Measurements from ENCODE around the gene KPNB1.
A peak's percentile ranks its signal among the peaks of the same experiment; 100 is the strongest.

Gene KPNB1

DNA sequence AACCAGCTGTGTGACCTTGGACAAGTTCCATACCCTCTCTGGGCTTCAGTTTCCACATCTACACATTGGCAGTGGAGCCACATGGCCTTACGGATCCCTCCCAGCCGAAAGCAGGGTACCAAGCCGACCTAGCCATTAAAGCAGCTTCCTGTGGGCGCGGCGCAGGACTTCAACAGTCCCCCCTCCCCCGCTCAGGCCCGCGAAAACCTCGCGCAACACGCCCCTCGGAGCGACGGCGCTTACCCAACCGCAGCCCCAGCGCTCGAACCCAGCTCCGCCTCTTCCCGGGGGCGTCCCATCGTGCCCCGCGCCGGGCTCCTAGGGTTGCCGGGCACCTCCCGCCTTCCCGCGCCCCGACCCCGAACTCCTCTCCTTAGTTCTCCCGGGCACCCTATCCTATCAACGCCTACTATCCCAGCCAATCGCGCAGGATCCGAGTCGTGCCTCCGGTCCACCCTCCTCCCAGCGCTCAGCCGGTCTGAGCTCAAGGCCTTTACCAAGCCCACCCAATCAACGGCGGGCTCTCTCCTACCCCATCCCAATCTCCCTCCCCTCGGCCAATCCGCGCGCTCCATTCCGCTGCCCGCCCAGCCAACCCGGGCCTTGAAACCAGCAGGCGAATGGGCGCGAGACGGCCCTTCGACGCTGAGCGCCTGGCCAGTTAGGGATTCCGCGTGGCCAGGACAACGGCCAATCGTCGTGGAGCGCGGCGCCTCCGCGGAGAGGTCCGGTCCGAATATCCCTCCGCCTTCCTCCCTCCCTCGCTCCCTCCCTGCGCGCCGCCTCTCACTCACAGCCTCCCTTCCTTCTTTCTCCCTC, at the start of gene KPNB1:
KPNB1 (plus strand) TSS at position 767 of the 819 bp plus-strand sequence. CDS start 326 bp downstream, outside the sequence.
- DNase-seq: peak; percentile 100

DNA sequence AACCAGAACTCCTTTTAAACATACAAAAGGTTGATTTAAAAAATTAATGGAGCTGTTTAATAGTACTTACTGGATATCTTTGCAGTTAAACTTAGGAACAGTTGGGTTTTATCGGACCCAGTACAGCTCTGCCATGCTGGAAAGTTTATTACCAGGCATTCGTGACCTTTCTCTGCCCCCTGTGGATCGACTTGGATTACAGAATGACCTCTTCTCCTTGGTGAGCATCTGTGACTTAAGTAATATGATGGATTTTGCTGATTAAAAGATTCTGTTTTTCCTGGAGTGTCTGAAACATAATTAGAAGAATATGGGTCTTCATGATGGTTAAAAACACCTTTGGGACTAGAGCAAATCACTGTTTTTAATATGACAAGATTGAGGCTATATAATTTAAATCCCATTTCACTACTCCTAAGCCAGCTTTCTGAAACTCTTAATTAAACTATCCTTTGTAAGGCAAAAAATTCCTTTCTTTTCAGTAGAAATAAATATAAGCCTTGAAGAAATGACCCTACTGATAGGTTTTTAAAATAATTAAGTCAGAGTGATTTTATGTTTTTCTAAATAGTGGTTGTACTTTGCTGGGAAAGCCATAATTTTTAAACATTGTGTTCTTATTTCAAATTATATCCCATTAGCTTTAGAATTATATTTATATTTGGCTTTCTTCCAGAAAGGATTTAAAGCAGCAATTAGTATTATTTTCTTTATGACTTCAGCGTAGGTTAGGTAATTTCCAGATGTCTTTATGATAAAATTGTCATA, 45.7 kb upstream of the KPNB1 start:
- DNase-seq: no peak

DNA sequence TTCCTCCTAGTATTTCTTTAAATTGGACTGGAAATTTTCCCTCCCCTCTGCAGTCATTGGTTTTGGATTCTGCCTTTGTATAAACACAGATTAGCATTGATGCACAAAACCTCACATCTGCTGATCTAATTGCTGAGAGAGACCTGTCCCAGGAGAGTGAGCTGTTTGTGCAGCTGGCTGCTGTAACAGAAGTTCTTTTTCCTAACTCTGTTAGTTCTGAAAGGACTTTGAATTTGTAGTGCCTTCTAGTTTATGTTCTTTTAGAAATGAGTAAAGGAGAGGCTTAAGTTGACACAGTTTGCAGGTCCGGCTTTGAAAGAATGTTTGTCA, 45.2 kb upstream of the KPNB1 start:
- DNase-seq: no peak

GRCh38 chr17:47605011-47605410, 44.7 kb upstream of the KPNB1 start:
- no peak for DNase-seq

DNA sequence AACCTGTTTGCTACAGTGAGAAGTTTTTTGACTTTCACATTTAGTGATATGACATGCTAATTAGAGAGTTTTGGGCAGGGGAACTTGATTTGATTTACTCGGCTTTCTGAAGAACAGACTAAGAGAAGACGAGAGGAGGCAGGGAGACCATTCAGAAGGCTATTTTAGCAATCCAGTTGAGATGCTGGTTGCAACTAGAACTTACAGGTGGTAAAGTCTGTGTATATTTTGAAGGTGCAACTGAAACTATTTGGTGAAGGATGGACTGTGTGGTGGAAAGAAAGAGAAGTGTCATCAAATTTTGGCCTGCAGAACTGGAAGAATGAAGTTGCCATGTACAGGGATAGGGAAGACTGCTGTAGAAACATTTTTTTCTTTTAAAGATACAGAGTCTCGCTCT, 42.2 kb upstream of the KPNB1 start:
- DNase-seq: no peak

DNA sequence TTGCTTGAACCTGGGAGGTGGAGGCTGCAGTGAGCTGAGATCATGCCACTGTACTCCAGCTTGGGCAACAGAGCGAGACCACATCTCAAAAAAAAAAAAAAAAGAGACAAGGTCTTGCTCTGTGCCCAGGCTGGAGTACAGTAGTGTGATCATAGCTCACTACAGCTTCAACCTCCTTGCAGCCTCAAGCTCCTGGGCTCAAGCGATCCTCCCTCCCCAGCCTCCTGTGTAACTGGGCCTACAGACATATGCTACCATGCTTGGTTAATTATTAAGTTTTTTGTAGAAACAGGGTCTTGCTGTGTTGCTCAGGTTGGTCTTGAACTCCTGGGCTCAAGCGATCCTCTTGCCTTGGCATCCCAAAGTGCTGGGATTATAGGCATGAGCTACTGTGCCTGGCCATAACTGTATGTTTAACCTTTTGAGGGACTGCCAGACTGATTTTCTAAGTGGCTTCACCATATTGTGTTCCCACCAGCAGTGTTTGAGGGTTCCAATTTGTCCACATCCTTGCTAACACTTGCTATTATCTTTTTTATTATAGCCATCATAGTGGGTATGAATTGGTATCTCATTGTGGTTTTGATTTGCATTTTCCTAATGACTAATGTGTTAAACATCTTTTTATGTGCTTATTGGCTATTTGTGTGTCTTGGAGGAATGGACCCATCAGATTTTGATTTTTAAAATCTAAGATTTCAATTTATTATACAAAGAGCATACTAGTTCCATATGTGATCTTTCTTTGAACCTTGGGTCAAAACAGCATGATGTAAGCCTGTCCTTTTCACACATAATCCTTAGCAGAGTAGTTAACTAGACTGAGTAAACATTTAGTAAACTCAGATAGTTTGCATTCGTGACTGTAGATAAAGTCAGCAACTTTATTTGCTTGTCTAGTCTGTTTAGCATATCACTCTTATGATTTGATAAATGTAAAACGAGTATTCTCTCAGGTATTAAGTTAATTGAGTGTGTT, 38.1 kb upstream of the KPNB1 start:
- DNase-seq: no peak

DNA sequence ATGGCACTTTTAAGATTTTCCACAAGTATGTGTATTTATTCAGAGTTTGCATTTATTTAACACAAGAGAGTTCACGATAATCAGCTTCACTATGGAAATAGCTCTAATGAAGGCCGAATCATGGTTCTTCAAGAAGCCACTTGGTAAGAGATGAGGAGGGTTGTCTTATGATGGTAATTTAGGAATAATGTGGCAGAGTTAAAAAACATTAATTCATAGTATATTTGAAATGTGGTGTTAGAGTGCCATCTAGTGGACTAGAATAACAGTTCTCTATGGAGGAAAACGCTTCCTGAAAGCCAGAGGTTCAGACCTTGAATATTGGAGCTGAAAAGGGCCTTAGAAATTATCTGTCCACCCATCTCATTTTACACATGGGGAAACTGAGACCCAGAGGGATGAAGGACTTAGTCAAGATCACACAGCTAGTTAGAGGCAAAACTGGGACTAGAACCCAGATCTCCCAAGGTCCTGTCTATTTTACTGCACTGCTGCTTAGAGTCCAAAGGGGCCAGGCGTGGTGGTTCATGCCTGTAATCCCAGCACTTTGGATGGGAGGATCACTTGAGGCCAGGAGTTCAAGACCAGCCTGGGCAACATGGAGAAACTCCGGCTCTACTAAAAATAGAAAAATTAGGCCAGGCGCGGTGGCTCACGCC, 33.8 kb upstream of the KPNB1 start:
- peak; percentile 78 to 92 for DNase-seq

DNA sequence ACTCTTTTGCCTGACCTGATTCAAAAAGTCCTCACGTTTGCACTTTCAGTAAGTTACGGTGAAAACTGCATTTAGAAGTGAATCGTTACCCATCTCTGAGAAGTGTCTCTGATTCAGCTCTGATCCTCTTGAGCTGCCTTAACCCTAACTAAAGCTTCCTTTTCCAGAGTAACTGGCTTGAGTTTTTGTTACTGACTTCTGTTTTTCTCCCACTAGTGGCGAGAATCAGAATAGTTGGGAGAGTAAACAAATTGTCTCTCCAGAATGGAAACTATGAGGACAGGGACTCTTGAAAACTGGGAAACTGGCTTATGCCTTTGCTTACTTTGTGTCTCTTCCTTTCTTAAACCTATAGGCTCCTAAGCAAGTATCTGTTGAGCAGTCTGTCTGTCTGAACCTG, 31.3 kb upstream of the KPNB1 start:
- DNase-seq: peak; percentile 50 to 57

- no peak for DNase-seq
Observed at GRCh38 chr17:47620503-47621245, 29.0 kb upstream of the KPNB1 start.

GRCh38 chr17:47621293-47622179, 28.2 kb upstream of the KPNB1 start:
- DNase-seq: peak; percentile 19 to 47

GRCh38 chr17:47622180-47622549, 27.6 kb upstream of the KPNB1 start:
- no peak for DNase-seq

- no peak for DNase-seq
Observed at GRCh38 chr17:47624727-47625068, 25.0 kb upstream of the KPNB1 start.

DNA sequence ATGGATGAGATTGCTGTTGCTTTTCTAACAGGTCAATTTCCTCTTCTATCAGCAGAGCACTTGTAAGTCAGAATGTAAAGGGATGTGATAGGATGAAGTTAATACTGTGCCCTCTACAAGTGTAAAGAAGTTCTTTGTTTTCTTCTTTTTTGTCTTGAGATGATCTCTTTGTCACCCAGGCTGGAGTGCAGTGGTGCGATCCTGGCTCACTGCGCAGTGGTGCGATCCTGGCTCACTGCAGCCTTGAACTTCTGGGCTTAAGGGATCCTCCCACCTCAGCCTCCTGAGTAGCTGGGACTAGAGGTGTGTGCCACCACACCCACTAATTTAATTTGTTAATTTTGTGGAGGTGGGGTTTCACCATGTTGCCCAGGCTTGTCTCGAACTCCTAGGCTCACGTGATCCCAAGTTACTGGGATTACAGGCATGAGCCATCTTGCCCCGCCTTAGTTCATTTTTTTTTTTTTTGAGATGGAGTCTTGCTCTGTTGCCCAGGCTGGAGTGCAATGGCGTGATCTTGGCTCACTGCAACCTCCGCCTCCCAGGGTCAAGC, 21.6 kb upstream of the KPNB1 start:
- DNase-seq: no peak

DNA sequence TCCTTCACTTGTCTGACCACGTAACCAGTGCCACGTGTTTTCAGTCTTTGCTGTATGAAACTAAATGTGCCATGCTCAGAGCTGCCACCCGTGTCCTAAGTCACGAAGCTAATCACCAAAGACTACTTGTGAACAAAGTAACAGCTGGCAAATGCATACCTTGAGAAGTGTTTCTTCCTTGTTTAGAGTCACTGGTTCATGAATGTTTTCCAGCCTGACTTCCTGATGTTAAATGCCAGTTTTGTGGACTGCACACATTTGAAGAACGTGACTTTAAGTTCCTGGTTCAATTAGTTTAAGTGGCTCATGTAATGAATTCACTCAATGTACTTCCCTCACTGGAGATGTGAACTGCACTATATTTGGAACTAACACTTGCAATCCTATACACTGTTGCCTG, 19.9 kb upstream of the KPNB1 start:
- DNase-seq: no peak

DNA sequence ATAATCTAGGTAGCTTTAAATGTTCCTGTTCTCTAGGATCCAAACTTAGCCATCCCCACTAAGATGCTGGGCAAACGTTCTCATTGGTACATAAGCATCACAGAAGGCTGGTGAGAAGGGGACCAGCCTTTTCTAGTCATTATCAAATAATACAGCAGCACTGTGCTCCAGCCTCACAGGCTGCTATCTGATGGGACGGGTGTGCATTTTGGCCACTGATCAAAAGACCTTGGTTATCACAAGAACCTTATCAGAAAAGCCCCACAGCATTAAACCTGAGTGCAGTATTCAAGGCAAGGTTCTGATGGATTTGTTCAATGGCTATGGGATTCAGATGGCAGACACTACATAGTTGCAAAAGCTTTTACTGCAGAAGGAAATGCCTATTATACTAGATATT, 19.1 kb upstream of the KPNB1 start:
- DNase-seq: no peak

DNA sequence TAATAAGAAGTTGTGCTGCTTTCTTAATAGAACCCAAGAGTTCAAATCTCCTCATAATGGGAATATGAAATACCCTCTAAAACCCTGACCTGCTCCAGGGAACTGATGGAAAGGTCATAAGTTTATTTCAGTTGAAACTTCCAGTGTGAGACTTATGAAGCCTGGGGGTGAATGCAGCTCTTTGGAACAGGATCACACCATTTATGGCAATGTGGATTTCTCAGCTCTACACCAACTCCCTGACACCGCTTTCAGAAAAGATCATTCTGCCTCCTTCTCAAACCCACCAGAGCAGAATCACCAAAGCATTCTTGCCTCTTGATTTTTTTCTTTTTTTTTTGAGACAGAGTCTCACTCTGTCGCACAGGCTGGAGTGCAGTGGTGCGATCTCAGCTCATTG, 16.7 kb upstream of the KPNB1 start:
- DNase-seq: no peak

DNA sequence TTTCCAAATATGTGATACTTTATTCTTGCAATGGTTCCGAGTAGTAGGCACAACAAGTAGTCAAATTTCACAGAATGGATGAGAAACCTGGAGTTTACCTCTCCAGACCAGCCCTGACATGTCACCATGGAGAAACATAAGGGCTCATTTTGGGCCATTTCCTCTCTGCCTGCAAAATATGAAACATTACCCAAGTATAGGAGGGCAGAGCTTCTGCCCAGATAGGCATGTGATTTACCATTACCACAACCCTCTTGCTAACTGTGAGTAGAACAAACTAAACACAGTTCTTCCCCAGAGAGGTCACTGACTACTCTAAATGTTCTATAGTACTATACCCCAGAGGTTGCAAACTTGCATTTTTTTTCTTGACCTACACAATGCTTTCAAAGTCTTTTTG, 15.7 kb upstream of the KPNB1 start:
- no peak for DNase-seq

DNA sequence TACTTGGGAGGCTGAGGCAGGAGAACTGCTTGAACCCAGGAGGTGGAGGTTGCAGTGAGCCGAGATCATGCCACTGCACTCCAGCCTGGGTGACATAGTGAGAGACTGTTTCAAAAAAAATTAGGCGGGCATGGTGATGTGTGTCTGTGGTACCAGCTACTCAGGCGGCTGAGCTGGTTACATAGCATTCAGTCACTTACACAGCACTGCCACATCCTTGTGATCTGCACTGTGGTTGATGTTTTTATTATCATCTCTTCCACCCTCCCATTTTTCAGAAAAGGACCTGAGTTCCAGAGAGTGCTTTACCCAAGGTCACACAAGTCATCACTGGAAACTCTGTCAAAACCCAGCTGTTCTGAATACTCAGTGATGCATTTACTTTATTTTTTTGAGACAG, 14.8 kb upstream of the KPNB1 start:
- no peak for DNase-seq

- no peak for DNase-seq
Observed at GRCh38 chr17:47635734-47636133, 14.0 kb upstream of the KPNB1 start.

DNA sequence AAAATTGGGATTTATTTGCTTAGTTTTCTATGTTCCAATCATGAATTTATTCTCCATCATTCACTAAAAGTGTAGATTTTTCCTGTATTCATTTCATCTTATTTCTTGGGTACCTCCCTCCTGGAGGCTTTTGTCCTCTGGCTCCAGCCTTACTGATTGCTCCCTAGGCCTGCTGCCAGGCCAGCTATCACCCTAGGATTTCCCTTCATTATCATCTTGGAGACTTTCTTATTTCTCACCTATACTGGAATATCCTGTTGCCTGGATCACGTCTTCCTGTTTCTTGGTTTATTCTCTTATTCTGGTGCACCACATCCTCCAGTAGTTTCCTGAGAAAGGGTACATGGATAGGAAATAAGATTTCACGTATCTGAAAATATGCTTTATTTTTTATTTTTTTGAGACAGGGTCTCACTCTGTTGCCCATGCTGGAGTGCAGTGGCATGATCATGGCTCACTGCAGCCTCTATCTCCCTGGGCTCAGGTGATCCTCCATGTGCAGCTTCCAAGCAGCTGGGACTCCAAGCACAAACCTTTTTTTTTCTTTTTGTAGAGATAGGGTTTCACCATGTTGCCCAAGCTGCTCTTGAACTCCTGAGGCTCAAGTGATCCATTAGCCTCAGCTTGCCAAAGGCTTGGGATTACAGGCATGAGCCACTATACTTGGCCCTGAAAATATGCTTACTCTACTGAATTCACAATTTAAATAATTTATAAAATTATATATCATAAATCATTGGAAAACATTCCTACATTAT, 13.3 kb upstream of the KPNB1 start:
- DNase-seq: no peak

Data from Kasumi-1 (cell line).